GM12874 (cell line): ENCODE measurements around the gene DGKQ.

Source experiments
- TF ChIP-seq, protein P1 (sequence below): IDR thresholded peaks from 2 replicates; pipeline ENCODE4 v1.5.1; 2011; ENCODE audit warnings: low read depth, mild to moderate bottlenecking, control low read depth, low read length, moderate library complexity; ENCODE audit not compliant: insufficient read depth

The DGKQ gene

DNA sequence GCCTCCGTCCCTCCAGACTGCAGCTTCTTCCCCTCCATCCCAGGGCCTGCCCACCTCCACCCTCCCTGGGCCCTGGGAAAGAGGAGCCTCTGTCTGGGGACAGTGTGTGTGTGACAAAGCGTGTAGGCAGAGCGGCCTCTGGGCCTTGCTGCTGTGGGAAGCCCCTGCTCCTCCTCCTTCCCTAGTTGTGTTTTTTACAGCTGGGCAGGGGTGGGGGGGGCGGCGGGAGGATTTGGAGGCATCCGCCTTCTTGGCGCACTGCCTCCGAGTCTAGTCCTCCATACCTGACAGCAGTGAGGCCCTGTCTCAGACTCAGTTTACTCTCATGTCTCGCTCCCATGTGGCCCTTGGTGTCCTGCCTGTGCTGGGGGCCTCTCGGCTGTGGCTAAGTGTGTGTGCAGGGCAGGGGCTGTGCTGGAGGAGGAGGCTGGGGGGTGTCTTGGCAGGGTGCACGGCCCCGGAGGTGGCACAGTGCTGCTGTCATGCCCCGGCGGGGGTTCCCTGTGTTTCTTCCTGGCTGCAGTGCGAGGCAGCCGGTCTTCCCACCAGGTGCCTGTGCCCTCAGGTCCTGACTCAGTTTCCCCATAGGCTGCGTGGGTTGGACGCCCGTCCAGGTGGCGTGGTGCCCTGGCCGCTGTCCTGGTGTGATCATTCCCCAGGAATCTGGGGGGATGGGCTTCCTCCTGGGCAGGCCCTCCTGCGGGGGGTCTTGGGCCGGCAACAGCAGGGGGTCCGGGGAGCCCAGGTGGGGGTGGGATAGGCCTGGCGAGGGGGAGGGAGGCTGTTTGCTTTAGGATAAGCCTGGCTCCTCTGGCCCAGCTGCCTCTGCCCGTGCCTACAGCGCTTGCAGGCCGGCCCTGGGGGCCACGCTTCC, 45.0 kb upstream of the DGKQ start:
- TF ChIP-seq, protein P1, sequence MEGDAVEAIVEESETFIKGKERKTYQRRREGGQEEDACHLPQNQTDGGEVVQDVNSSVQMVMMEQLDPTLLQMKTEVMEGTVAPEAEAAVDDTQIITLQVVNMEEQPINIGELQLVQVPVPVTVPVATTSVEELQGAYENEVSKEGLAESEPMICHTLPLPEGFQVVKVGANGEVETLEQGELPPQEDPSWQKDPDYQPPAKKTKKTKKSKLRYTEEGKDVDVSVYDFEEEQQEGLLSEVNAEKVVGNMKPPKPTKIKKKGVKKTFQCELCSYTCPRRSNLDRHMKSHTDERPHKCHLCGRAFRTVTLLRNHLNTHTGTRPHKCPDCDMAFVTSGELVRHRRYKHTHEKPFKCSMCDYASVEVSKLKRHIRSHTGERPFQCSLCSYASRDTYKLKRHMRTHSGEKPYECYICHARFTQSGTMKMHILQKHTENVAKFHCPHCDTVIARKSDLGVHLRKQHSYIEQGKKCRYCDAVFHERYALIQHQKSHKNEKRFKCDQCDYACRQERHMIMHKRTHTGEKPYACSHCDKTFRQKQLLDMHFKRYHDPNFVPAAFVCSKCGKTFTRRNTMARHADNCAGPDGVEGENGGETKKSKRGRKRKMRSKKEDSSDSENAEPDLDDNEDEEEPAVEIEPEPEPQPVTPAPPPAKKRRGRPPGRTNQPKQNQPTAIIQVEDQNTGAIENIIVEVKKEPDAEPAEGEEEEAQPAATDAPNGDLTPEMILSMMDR: no peak

DNA sequence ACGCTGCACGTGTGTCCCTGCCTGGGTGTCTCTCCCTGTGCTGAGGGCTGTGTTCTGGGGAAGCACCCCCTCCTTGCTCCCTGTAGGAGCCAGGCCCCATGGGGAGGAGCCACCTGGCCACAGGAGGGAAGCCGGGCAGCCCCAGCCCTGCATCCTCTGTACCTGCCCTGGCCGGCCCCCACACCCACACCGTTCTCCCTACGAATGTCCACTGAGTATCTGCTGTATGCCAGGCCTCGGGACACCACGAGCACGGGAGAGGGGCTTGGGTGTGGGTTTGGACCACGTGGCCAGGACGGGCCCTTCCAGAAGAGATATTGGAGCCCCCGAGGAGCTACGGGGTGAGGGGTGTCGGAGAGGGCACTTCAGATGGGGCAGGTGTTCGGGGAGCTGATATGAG, 44.3 kb upstream of the DGKQ start:
- TF ChIP-seq, protein P1: no peak

DNA sequence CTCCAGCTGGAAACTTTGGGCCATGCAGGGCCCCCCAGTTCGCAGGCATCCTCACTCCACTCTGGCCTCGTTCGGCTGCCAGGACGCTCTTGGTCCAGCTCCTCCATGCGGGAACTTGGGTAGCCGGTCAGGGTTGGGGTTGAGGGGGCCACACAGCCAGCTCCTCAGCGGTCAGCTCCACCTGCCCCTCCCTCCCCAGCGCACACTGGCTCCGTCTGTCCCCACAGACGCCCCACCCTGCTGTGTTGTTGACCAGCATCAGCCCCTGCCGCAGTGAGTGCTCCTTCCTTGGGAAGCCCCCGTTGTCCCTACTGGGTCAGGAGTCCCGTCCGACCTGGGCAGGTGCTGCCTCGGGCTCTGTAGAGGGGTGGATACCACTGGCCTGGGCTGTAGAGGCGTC, 43.8 kb upstream of the DGKQ start:
- TF ChIP-seq, protein P1: no peak

DNA sequence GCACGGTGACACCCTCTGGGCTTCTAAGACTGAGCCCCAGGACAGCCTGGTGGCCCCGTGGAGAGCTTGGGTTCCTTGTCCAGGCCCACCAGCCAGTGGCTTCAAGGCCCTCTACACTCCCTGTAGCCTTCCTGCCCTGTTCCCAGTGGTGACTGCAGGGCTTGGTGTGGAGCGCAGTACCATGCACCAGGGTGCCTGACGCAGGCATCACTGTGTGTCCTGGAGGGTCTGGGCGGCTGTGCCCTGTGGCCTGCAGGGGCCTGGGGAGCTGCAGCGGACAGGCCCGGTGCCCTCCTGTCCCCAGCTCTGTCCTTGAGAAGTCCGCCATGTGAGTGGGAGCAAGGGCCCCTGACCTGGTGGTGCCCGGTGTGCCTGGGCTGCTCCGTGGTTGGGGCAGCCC, 42.4 kb upstream of the DGKQ start:
- TF ChIP-seq, protein P1: no peak

DNA sequence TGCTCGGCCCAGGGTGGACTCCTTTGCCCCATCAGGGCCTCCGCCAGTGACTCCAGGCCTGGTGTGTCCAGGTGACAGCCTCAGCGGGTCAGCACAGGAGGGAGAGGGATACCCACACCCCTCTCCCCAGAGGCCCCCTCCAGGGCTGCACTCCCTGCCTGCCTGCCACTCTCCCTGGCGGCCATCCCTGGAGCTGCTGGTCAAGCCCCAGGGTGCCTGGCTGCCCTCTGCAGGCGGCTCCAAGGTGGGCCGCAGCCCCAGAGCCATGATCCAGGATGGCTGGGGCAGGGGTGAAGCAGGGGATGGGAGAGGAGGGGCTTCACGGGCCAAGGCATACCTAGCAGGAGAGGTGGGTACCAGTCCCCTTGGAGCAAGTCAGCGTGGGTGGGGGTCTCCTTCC, 41.8 kb upstream of the DGKQ start:
- TF ChIP-seq, protein P1: no peak

DNA sequence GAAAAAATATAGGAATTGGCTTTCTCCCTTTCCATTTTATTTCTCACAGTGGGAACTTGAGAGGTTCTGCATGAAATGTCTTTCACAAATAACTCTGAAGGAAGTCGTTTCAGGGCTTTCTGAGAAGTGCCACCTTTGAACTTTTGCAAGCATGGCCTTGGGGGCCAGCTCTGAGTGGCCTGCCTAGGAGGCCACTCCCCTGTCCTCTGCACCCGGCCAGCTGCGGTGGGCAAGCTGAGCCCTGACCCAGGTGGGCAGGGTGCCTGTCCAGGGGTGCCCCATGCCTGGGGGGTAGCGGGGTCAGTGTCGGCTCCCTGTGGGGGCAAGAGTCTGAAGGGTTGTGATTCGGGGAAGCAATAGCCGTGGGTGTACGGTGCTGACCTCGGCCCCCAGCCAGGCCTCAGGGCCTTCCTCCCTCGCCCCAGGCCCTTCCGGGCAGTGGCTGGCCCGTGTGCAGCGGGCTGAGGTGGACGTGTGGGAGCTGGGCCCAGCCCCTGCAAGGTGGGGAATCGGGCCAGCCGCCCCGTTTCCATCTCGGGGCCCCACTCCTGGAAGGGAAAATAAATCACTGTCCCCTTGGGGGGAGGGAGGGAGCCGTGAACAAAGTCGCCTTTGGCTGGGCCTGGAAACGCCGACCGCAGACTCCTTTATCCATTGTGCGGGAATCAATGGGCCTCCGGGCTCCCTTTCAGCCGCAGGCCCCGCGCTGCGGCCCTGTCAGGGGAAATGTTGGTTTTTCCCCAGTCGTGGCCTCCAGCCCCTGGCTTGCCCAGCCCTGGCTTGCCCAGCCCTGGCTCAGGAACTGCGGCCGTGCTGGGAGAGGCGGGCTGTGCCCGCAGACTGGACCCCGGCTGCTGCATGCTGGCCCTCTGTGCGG, 41.2 kb upstream of the DGKQ start:
- TF ChIP-seq, protein P1: no peak

DNA sequence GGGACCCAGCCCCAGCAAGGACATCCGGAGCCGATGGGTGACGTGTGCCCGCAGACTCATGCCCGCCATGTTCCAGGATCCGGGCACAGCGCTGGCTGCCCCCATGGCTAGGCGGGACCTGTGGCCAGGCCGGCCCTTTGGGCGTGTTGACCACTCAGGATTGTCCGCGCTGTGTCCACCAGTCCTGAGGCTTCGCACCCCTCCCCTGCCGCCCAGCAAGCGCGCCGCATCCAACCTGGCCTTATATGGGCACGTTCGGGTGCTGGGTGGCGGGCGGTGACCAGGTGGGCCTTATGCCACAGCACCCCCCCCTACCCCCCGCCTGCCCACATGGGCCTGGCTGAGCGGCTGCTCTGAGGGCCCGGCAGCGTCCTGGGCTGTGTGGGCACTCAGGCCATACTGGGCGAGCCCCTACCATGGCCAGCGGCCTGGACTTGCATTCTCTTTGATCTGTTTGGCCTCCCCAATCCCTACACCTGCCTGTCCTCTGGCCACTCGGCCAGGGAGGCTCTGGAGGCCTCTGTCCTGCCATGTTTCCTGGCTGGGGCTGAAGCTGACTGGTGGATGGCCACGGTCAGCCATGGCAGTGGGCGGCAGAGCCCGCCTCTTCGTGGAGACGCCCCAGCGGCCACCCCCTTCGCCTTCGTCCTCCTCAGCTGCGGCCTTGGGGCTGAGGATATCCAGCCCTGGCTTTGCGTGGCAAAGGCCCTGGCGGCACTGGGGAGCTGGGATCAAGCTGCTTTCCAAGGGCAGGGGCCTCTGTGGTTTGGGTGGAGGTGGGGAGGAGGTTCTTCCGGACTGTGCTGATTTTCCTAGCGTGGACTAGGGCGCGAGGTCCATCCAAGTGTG, 40.1 kb upstream of the DGKQ start:
- TF ChIP-seq, protein P1: no peak
